Heart left ventricle (tissue), 16 donors: Measurements from ENCODE around the gene VDAC2. TPM values are rescaled to one million over a fixed set of nuclear protein-coding genes. Genes with fewer than 3 reads are reported as not detected.

Experiments
- ATAC-seq, 4 donors: fragments of 200-7000 bp; cut with Tn5 transposase; one replicate each; pipeline ENCODE4 v1.9.1; 2020 to 2022; ENCODE audit warnings: moderate library complexity in 4 of 4, mild to moderate bottlenecking in 3 of 4, moderate number of reproducible peaks in 1 of 4
- DNase-seq, 5 donors: peaks; one replicate each; pipeline ENCODE4 v3.0.0-alpha.2; 2020
- H3K27ac ChIP-seq, 12 donors: fragments of 200-600 bp; sonication (generic) in 4 of 12; one replicate each; pipeline versions ENCODE4 v1.5.0 to v1.8.0; 2016 to 2022; ENCODE audit warnings: mild to moderate bottlenecking in 2 of 12
- H3K27me3 ChIP-seq, 9 donors: fragments of 200-600 bp; sonication (generic) in 2 of 9; one replicate each; pipeline versions ENCODE4 v1.5.1 to v1.8.0; 2016 to 2022; ENCODE audit warnings: mild to moderate bottlenecking in 3 of 9
- H3K36me3 ChIP-seq, 9 donors: fragments of 200-600 bp; sonication (generic) in 2 of 9; one replicate each; pipeline versions ENCODE4 v1.5.0 to v1.8.0; 2018 to 2022; ENCODE audit warnings: mild to moderate bottlenecking in 2 of 9
- H3K4me1 ChIP-seq, 12 donors: fragments of 200-600 bp; sonication (generic) in 4 of 12; one replicate each; pipeline versions ENCODE4 v1.5.0 to v1.8.0; 2016 to 2022; ENCODE audit warnings: mild to moderate bottlenecking in 3 of 12
- H3K4me3 ChIP-seq, 12 donors: fragments of 200-600 bp; sonication (generic) in 4 of 12; one replicate each; pipeline versions ENCODE4 v1.5.0 to v1.8.0; 2017 to 2022; ENCODE audit warnings: mild to moderate bottlenecking in 9 of 12, moderate library complexity in 4 of 12
- H3K9me3 ChIP-seq, 12 donors: fragments of 200-600 bp; sonication (generic) in 4 of 12; one replicate each; pipeline versions ENCODE4 v1.5.0 to v1.8.0; 2016 to 2022; ENCODE audit warnings: mild to moderate bottlenecking in 1 of 12
- POLR2A ChIP-seq, 2 donors: fragments of 450-650 bp; IDR thresholded peaks; one replicate each; pipeline ENCODE4 v1.6.1; 2017; ENCODE audit warnings: antibody characterized with exemption in 2 of 2, mild to moderate bottlenecking in 2 of 2, moderate library complexity in 2 of 2
- WGBS, 4 donors: extraction: QIAGEN DNeasy Blood & Tissue Kit in 2 of 4; methylation state at CpG; one replicate each; pipeline versions ENCODE4 v1.1.5 to v1.1.7; 2013 to 2018; 5-methylcytosine and 5-hydroxymethylcytosine counted together
- intact Hi-C, 10 donors: fragments of 100-400 bp; cut with DNase I; formaldehyde crosslinking; loops; one replicate each; pipeline versions ENCODE4 v1.11.1 to v1.14.2; 2022
- polyA plus RNA-seq, 2 donors: library from polyadenylated mRNA; stranded (reverse); fragments of 200-250 nt; gene quantifications; one replicate each; pipeline ENCODE4 v1.2.3, GENCODE V29; 2013
- total RNA-seq, 9 donors: library from RNA; depleted of rRNA in 2 of 9; stranded (reverse); fragments of >200 nt in 2 of 9; fragmentation: NEBNext Ultra II Directional in 3 of 9; extraction: Animal tissue kit (Norgen Biotek cat#: 25700) in 3 of 9; gene quantifications; one replicate each; pipeline versions ENCODE4 v1.1.0 to v1.2.4, GENCODE V29; 2016 to 2023
- TF ChIP-seq, protein P1 (sequence below), 12 donors: fragments of 200-600 bp; sonication (generic) in 4 of 12; IDR thresholded peaks; one replicate each; pipeline versions ENCODE4 v1.5.0 to v1.8.0; 2018 to 2022; ENCODE audit warnings: antibody characterized with exemption in 12 of 12, mild to moderate bottlenecking in 5 of 12
- donor health status: ischemic (EF 13 %, LVEDD 7.1; RV severe dilation, severe dysfunction).
- donor health status: healthy with polysubstance abuse.
- donor health status: DM: no; HTN: yes; CAD: no.
- donor health status: DM: no; HTN: no; CAD: no.
- donor health status: ischemic (EF 25% LVEDD 6.9; RV normal size, moderate dysfunction).
- donor health status: ischemic (EF 25% LVEDD 5.7; RV mildly dilated, moderate dysfunction).
- donor health status: healthy.
- donor health status: DM: yes; HTN: yes; CAD: no.
- donor health status: ischemic (EF 35%, LVEDD 5.7; RV mildly dilated, moderate dysfunction).
- donor health status: nonischemic (EF 11% LVEDD 7.7; RV severe dilation, severe dysfunction).
- donor health status: DM: yes; HTN: yes; CAD: no.
- donor health status: PGD.
- donor health status: ischemic (EF 29% LVEDD 5.4; RV normal size, mild dysfunction).
- donor health status: nonischemic (EF 23%, LVEDD 6.1; RV moderate dilation, normal function).

VDAC2 gene
- total and polyA plus RNA-seq, 11 donors, result 334 to 554 (median 472) TPM

DNA sequence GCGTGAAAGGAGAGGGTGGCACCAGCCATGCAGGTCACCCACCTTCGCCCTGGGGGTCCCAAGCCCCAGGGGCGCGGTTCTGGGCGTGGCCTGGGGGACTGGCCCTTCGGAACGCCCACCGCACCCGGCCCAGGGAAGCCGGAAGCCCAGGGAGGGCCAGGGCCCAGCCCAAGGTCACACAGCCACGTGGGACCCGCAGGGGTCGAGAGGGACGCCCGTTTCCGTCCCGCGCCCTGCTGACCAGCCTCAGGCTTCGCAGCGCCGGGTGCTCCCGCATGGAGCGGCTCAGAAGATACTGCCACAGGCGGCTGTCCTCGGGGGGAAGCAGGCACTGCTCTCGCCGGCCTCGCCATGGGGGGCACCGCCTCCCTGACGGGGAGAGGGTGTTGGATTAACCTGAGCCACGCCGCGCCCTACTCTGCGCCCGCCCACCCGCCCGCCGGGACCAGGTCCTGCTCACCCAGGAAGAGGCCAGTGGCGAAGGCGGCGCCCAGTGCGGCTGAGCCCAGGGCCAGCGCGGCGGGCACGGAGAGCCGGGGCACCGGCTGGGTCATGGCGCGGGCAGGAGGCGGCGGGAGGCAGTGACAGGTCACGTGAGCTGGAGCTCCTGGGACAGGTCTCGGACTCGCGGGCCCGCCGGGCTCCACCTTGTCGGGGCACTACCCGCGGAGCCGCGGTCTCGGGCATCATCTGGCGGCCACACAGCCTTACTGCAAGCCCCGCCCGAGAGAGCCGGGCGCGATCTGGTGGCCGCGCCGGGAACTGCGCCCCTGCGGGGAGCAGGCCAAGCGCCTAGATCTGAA lies 25.0 kb downstream of the VDAC2 start, which contains the start of gene COMTD1:
COMTD1 (minus strand) TSS at position 583 of the 803 bp plus-strand sequence; CDS start at position 554, 29 bp downstream.
- Histone ChIP-seq H3K4me3 (peak within 1 kb of the TSS; percentile 64 to 99 (median 81)), H3K9me3 (no peaks in the 10 kb centered on the region), H3K36me3 (peaks cover 0 to 30% (median 25%) of the 10 kb centered on the region in 9 donors), H3K4me1 (peaks cover 0 to 30% (median 15%) of the 10 kb centered on the region in 12 donors), H3K27me3 (no peaks in the 10 kb centered on the region), H3K27ac (peak within 1 kb of the TSS; percentile 66 to 93 (median 84))
- peak in 1 of 2 donors; percentile 44 for TF ChIP-seq POLR2A (IDR thresholded peaks at IDR 0.05)
- TF ChIP-seq, protein P1, sequence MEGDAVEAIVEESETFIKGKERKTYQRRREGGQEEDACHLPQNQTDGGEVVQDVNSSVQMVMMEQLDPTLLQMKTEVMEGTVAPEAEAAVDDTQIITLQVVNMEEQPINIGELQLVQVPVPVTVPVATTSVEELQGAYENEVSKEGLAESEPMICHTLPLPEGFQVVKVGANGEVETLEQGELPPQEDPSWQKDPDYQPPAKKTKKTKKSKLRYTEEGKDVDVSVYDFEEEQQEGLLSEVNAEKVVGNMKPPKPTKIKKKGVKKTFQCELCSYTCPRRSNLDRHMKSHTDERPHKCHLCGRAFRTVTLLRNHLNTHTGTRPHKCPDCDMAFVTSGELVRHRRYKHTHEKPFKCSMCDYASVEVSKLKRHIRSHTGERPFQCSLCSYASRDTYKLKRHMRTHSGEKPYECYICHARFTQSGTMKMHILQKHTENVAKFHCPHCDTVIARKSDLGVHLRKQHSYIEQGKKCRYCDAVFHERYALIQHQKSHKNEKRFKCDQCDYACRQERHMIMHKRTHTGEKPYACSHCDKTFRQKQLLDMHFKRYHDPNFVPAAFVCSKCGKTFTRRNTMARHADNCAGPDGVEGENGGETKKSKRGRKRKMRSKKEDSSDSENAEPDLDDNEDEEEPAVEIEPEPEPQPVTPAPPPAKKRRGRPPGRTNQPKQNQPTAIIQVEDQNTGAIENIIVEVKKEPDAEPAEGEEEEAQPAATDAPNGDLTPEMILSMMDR (IDR thresholded peaks at IDR 0.05), result peak; percentile 100
- WGBS, 4 donors, result 0 to 1% (median 0%) methylated on average over 19 to 76 of the region's 76 CpGs
- intact Hi-C loops, result loop anchor here (2.0 to 10.0 kb wide), 14 partner anchors 47 to 1081 kb away; partner anchors contain the start of genes ADK (in 2 of the 10), AP3M1 (in 2 of the 10), KAT6B (in 2 of the 10) and SAMD8 (in 1 of the 10)
- DNase-seq, result peak; percentile 91 to 98 (median 95)
- ATAC-seq, result peak; percentile 59 to 82 (median 81)

- H3K27ac ChIP-seq, result peak overlapping the region in 6 of 12 donors; percentile 78 to 91 (median 86)
- H3K4me1 ChIP-seq, result peaks cover 0 to 26% (median 14%) of the 10 kb centered on the region in 12 donors
- WGBS, 4 donors, result 45 to 51% (median 50%) methylated on average over 12 of the region's 12 CpGs
- DNase-seq (no peak), ATAC-seq (no peak)
- intact Hi-C loops, result loop anchor here (2.0 to 10.0 kb wide), 13 partner anchors 48 to 1082 kb away; partner anchors contain the start of genes ADK (in 2 of the 10), AP3M1 (in 2 of the 10) and KAT6B (in 2 of the 10)
- H3K27me3 ChIP-seq, result no peaks in the 10 kb centered on the region
- H3K36me3 ChIP-seq, result peaks cover 0 to 22% (median 19%) of the 10 kb centered on the region in 9 donors
- TF ChIP-seq POLR2A (IDR thresholded peaks at IDR 0.05), result no peak
- TF ChIP-seq, protein P1 (IDR thresholded peaks at IDR 0.05), result peak in 3 of 12 donors; percentile 5 to 26 (median 5)
- H3K4me3 ChIP-seq, result peak overlapping the region in 7 of 12 donors; percentile 64 to 99 (median 83)
- H3K9me3 ChIP-seq, result no peaks in the 10 kb centered on the region
Measured at GRCh38 chr10:75236178-75236825, 25.7 kb downstream of the VDAC2 start.

- H3K4me3 ChIP-seq, result no peak overlapping the region
- no peaks in the 10 kb centered on the region for H3K9me3 ChIP-seq
- peaks cover 0 to 26% (median 14%) of the 10 kb centered on the region in 12 donors for H3K4me1 ChIP-seq
- peaks cover 0 to 1% (median 0%) of the 10 kb centered on the region in 9 donors for H3K36me3 ChIP-seq
- 89 to 92% (median 91%) methylated on average over 31 to 37 of the region's 37 CpGs for WGBS, 4 donors
- intact Hi-C loops, result loop anchor here in 9 of 10 donors (5.0 to 10.0 kb wide), 10 partner anchors 131 to 1084 kb away; partner anchors contain the start of genes ADK (in 2 of the 9), AP3M1 (in 2 of the 9) and KAT6B (in 2 of the 9)
- TF ChIP-seq, protein P1 (IDR thresholded peaks at IDR 0.05), result no peak
- no peak for TF ChIP-seq POLR2A (IDR thresholded peaks at IDR 0.05)
- DNase-seq, result no peak
- no peak overlapping the region for H3K27ac ChIP-seq
- ATAC-seq, result no peak
- no peaks in the 10 kb centered on the region for H3K27me3 ChIP-seq
Measured at GRCh38 chr10:75238182-75239095, 27.8 kb downstream of the VDAC2 start.
